AG10803 (cell line): Measurements from ENCODE around the gene MET.

ENCODE experiments used
- DNase-seq: peaks from one replicate; pipeline ENCODE4 v3.0.0; 2010; ENCODE audit warnings: low read depth
- H3K4me3 ChIP-seq: 2 replicates; pipeline ENCODE4 v1.5.1; 2011; ENCODE audit warnings: mild to moderate bottlenecking, low read length, control low read depth
- TF ChIP-seq, protein P1 (sequence below): conservative IDR thresholded peaks from 2 replicates; pipeline ENCODE4 v1.5.1; 2011; ENCODE audit warnings: mild to moderate bottlenecking, low read length, control low read depth, inconsistent platforms

MET gene

DNA sequence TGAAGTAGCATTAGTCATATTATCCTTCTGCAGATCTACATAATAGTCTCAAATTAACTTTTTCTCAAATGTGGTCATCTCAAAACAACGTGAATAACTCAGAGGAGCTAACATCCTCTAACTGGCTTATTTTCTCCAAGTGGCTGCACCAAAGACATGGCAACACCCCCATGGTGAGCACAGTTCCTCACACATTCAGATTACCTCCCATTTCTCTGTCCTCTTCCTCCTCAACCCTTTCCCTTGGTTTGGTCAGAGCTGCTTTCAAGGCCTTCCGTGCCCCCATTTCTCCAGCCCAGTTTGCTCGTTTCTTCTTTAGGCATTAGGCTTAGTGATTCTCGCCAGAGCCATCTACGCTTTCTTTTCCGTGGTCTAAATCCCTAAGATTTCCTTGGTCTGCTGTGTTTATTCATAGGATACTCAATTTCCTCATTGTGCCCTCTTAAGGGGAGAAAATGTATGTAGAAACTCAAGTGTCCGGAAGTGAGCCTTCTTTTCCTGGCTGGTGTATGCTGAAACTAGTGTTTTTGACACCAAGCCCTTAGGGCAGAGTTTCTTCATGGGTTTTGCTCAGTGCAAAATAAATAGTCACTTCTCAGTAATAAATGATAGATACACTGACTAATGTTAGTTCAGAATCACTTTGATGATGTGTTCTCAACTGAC is 2.6 kb downstream of the MET start:
- TF ChIP-seq, protein P1, sequence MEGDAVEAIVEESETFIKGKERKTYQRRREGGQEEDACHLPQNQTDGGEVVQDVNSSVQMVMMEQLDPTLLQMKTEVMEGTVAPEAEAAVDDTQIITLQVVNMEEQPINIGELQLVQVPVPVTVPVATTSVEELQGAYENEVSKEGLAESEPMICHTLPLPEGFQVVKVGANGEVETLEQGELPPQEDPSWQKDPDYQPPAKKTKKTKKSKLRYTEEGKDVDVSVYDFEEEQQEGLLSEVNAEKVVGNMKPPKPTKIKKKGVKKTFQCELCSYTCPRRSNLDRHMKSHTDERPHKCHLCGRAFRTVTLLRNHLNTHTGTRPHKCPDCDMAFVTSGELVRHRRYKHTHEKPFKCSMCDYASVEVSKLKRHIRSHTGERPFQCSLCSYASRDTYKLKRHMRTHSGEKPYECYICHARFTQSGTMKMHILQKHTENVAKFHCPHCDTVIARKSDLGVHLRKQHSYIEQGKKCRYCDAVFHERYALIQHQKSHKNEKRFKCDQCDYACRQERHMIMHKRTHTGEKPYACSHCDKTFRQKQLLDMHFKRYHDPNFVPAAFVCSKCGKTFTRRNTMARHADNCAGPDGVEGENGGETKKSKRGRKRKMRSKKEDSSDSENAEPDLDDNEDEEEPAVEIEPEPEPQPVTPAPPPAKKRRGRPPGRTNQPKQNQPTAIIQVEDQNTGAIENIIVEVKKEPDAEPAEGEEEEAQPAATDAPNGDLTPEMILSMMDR: no peak
- H3K4me3 ChIP-seq: no peak overlapping the region
- DNase-seq: peak; percentile 42

DNA sequence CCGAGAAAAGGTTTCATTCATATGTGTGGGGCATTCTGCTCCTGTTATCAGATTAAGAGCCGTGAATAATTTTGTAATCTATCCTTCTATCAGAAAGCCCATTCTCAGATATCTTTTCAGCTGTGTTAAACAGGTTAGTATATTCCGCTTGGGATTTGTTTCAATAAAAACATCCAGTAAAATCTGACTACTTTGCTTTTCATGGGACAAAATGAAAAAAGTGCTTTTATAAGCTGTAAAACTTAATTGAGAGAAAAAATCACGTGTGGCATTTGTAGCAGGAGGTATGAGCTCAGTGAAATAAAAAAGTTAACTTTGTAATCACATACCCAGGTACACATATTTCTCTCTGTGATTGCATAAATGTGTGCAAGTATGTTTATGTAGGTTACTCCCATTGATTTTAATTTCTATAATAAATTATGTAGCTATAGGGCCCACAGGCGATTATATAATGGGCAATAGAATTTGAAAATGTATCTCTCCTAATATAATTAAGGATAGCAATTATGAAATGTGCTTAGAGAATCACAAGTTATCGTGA is 3.9 kb downstream of the MET start:
- TF ChIP-seq, protein P1: no peak
- no peak for DNase-seq
- no peak overlapping the region for H3K4me3 ChIP-seq

DNA sequence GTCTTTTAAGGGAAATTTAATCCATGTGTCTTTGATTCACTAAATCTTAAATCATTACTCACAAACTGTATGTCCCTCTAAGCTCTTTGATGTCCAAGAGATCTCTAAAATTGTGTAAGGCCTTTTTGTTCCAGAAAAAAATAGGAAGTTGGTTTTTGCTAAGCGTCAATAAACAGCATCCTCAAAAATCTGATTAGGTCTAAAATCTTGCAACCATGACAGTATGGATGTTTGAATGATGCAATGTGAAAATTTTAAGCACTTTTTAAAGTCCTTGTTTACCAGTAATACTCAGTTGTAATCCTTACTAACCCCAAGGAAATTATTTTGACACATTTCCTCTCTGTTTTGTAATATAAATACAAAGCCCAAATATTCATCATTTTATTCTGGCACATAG is 6.8 kb downstream of the MET start:
- DNase-seq: no peak
- no peak overlapping the region for H3K4me3 ChIP-seq
- TF ChIP-seq, protein P1: no peak

DNA sequence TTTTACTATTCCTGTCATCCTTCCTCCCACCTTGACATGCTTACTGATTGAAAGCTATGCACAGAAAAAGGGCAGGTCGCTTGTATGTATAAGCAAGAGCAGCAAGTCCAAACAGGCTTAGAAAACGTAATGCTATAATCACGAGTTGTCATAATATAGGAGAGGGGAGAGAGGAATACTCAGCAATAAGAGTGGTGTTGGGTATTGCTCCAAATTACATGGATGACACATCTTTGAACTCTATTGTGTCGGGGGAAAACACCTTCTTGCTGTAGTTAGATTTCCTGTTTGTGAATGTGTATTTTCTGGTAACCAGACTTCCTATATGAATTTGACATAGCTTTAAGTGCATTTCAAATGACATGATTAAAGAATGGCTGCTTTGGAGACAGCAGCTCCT is 7.5 kb downstream of the MET start:
- no peak for DNase-seq
- no peak overlapping the region for H3K4me3 ChIP-seq
- TF ChIP-seq, protein P1: no peak

DNA sequence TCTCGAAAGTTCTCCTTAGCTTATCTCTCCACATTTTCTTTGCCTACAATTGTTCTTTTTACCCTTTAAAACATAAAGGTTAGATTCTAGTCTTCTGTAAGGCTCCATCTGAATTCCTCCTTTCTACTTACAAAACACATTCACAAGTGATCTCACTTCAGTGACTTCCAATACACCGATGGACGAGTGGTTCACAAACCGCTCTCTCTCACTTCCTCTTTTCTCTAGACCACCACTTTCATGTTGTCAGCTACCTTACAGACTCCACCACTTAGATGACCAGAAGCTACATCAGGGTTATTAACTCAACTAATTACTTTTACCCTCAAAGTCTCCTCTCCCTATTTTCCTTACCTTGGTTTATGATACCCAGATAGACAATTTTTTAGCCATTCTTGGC is 11.8 kb downstream of the MET start:
- DNase-seq: no peak
- H3K4me3 ChIP-seq: no peak overlapping the region
- TF ChIP-seq, protein P1: no peak

DNA sequence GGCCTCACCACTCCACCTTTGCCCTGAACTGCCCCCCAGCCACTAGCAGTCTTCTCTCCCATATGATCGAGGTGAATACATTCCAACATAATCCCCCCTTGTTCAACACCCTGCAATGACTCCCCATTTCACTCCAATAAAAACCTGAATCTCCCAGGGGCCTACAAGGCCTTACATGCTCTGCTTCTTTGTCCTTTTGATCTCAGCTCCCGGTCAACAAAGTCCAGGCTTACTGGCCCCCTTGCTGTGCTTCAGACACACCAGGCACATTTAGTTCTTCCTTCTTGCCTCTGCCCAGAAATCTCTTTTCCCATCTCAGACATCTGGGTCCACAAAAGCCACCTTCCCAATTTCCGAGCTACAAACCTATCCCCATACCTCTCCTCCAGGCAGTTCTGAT is 14.0 kb downstream of the MET start:
- TF ChIP-seq, protein P1: no peak

DNA sequence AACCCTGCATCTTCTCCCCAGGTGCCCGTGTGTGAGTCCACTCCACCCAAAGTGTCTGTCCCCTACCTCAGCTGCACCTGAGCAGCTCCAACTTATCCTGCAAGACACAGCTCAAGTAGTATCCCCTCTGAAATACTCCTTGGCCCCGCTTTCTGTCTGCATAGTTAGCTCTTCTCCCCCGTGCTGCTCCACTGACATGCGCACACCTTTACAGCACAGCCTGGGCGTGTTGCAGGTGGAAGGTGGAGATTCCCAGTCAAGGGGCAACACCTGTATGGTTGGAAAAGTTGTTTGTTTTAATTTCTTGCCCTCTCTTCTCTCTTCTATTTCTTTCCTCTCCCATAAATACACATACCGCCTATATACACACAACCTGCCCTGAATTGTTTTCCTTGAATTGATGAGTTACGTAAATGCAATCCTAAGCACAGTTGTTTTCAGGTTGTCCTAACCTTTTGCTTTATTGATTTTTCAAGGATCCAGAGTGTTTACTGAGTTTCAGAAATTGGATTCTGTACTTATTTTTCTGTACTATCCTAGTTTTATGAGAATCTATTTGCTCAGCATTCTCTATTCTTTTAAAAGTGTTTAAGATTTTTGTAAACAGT is 14.9 kb downstream of the MET start:
- H3K4me3 ChIP-seq: no peak overlapping the region
- DNase-seq: no peak
- TF ChIP-seq, protein P1: no peak

More for the DNA sequence above, 14.0 kb downstream of the MET start:
- H3K4me3 ChIP-seq: no peak overlapping the region
- DNase-seq: no peak
